ENCODE data around the gene KBTBD13.

Gene KBTBD13

DNA sequence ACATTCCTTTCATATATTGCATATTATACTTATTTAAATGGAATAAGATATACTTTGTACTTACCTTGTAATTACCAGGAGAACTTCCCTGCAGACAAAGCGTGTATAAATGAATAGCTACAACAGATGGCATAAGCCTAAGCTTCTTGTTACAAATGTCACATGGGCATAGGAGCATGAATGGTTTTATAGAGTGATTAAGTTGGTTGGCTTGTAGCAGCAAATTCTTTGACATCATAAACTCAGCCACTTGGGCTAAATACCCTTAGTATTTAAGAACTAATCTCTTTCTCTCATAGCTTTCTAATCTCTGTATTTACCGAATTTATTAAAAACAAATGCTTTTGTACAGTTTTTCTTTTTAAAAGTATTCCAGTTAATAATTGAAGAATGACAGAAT is 38.5 kb downstream of the KBTBD13 start, which contains the start of gene UBAP1L:
Gene UBAP1L, minus strand, starts transcription at position 115 of the 400 bp plus-strand sequence. CDS start 8,985 bp downstream, outside the sequence.
- no peak for DNase-seq (ENCODE audit: low read depth)

- no peak for DNase-seq (ENCODE audit: low read depth)
These were observed 39.0 kb downstream of the KBTBD13 start for GRCh38 chr15:65115542-65115941.
